Measurements from ENCODE around the gene PPP2R2D.

Gene PPP2R2D

DNA sequence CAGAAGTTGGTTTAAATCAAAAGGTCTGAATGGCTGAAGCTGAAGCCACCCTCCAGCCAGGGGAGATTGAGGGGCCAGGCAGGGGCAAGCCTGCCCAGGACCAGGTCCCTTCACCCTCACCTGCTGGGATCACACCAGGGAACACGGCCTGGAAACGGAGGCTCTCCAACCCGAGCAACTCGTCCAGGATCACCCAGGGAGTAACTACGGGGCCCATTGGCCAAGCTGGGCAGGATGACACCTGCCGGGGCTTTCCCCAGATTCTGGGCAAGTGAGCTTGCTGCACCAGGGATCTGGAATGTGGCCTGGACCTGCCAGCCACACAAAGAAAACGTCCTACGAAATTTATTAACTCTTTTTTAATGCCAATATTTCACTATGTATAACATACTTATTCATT, 30.4 kb upstream of the PPP2R2D start:
- H3K27ac ChIP-seq: no peak overlapping the region
- TF ChIP-seq, protein P1, sequence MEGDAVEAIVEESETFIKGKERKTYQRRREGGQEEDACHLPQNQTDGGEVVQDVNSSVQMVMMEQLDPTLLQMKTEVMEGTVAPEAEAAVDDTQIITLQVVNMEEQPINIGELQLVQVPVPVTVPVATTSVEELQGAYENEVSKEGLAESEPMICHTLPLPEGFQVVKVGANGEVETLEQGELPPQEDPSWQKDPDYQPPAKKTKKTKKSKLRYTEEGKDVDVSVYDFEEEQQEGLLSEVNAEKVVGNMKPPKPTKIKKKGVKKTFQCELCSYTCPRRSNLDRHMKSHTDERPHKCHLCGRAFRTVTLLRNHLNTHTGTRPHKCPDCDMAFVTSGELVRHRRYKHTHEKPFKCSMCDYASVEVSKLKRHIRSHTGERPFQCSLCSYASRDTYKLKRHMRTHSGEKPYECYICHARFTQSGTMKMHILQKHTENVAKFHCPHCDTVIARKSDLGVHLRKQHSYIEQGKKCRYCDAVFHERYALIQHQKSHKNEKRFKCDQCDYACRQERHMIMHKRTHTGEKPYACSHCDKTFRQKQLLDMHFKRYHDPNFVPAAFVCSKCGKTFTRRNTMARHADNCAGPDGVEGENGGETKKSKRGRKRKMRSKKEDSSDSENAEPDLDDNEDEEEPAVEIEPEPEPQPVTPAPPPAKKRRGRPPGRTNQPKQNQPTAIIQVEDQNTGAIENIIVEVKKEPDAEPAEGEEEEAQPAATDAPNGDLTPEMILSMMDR (conservative IDR thresholded peaks at IDR 0.05): no peak

DNA sequence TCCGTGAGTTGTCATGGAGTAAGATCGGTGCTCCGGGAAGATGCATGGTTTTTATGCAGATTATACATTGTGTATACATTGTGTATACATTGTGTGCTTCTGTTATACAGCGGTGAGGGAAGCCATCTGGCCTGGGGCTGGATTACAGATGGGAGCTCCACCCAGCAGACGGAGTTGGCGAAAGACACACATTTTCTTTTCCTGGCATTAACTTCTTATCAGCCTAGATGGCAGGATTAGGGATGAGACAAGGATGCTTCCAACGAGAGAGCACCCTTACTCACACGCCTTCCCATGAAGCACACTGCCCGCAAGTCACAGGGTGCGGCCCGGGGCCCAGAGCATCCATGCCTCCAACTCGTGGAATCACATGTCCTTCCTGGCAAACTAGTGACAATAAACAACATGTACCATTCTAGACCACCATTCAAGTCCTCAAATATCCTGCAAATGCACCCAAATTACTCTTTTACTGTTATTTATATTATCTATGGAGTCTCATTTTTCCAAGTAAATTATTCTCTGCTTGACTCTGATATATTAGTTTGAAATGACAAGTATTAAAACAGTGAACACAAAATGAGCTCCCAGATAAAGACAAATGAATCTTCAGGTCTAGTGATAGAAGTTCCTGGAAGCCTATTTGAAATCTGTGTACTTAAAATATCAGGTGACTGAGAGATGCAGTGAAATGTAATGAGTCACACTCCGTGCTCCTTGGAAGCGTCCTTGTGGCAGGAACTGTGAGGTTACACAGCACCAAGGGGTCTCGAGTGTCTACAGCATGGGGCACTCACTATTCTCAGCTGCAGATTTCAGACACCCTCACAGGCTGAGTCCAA, 29.8 kb upstream of the PPP2R2D start:
- TF ChIP-seq, protein P1 (conservative IDR thresholded peaks at IDR 0.05): no peak
- no peak overlapping the region for H3K27ac ChIP-seq

DNA sequence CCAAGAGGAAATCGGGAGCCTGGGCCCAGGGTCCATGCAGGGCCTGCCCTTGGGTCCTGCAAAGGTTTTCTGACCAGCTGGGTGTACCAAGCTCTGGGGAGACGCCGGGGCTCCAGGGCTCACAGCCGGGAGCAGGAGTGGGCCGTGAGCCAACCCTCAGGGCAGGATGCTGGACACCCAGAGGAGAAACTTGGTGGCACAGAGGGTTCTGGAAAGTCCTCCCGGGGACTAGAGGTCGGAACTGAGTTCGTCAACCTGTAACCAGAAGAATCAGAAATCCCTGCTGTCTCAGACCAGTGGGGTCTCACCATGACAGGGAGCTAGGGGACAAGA, 29.2 kb upstream of the PPP2R2D start:
- TF ChIP-seq, protein P1 (conservative IDR thresholded peaks at IDR 0.05): no peak
- H3K27ac ChIP-seq: no peak overlapping the region

DNA sequence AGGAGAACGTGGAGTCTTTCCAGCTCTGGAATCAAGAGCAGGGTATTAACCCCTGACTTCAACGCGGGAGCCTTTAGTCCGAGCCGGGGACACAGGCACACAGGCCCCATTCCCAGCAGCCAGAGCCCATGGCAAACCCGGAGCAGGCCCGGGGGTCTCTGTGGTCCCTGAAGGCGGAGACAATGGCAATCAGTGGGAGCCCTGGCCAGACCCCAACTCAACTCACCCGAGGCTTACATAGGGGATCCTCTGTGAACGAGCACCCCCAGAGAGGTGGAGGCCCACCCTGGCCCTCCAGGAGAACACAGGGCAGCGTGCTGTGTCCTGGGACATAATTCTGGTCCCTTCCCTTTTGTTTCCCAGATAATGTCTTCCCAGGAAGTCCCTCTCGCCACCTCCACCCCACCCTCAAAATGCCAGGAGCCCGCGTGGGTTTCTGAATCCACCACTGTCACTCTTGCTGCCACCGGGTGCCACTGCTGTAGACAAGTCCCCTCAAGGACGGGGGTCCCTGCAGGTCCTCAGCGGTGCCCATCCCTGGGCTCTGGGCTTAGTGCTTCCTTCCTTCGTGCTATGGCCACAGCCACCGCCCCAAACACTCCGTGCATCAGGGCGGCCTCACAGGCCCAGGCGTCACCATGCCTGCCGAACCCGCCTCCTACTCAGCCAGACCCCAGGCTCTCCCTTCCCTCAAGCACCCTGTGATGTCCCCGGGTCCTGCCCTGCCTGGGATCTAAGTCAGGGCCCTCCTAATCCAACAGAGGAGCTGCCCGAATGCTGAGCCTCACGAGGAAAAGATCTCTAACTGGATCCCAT, 28.6 kb upstream of the PPP2R2D start:
- no peak overlapping the region for H3K27ac ChIP-seq
- TF ChIP-seq, protein P1 (conservative IDR thresholded peaks at IDR 0.05): no peak

DNA sequence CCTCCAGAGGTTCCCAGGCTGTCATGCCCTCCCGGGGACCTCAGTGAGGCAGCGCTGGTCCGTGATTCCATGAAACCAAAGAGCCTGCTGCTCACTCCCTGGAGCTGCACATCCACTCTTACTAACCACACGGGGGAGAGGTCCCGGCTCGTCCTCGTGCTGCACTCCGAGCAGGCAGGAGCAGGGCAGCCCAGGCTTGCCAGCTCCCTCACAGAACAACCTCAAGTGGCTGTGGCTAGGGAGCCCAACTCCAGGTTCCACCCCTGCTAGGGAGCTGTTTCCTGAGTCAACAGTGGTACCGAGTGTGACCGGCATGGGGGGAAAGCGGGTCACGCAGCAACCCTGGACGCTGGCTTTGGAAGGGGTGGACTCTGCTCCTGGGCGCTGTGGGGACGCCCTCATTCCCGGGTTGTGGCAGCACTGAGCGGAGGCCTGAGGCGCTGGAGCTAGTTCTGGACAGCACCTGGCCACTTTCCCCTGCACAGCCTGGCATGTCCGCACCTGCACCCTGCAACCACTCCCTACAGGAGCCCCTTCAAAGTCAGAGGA, 27.9 kb upstream of the PPP2R2D start:
- H3K27ac ChIP-seq: no peak overlapping the region

DNA sequence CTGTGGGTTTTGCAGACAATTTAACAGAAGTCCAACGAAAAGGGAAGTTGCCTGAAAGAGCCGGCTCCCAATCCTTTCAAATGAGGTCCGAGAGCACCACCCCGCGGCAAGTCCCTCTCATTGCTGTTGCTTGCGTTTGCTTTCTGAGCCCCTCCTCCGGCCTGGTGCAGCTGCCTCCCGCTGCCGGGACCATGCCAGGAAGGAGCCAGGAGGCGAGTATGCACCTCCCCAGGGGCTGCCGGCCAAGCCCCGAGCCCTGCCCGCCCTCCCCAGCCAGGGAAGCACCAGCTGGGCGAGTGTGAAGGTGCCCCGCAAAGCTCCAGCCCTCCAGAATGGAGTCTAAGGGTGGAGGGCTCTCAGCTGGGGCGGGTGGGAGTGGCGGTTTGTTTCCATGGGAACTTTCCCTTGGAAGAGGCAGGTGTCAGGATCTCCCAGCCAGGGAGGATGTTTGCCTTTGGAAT, 25.8 kb upstream of the PPP2R2D start:
- TF ChIP-seq, protein P1 (conservative IDR thresholded peaks at IDR 0.05): peak; percentile 75

More for the DNA sequence above, 27.9 kb upstream of the PPP2R2D start:
- TF ChIP-seq, protein P1 (conservative IDR thresholded peaks at IDR 0.05): no peak

DNA sequence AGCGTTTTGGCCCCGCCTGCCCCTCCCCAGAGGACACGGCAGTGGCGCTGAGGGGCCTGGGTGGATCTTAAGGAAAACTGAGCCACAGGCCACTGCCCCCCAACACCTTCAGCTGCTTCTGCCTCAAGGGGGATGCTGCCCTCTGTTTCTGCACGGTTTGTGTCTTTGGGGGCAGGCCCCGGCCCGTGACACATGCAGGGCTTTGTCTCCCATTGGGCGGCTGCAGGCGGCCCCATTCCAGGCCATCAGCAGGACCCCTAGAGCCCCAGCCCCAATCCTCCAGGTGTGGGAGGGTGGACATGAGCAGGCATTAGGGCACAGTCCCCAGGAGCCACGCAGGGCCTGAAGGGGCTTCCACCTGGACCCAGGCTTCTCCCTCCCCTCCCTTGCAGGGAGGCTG, 25.3 kb upstream of the PPP2R2D start:
- H3K27ac ChIP-seq: peak overlapping the region; percentile 44
- TF ChIP-seq, protein P1 (conservative IDR thresholded peaks at IDR 0.05): no peak

More for the DNA sequence above, 25.8 kb upstream of the PPP2R2D start:
- peak overlapping the region; percentile 44 for H3K27ac ChIP-seq

Data from VCaP (cell line).